Adrenal gland (tissue), 5 donors: ENCODE results near the gene SCUBE3.

ENCODE experiments used
- CTCF ChIP-seq, 6 experiments: fragments of 450-650 bp in 4 of 6; fragments of 200-600 bp in 2 of 6; sonication (generic) in 1 of 6; IDR thresholded peaks; 1 replicate in 5 of 6; 2 replicates in 1 of 6; pipeline versions ENCODE4 v1.5.1 to v1.8.0; 2016 to 2021; ENCODE audit warnings: antibody characterized with exemption in 6 of 6, mild to moderate bottlenecking in 2 of 6, moderate library complexity in 1 of 6
- POLR2A ChIP-seq, 2 donors: fragments of 450-650 bp; IDR thresholded peaks; one replicate each; pipeline ENCODE4 v1.6.1; 2017; ENCODE audit warnings: antibody characterized with exemption in 2 of 2, mild to moderate bottlenecking in 2 of 2, moderate library complexity in 1 of 2
- donor health status: DM: no; HTN: no; CAD: no.

GRCh38 chr6:35295521-35296315 is 82.0 kb downstream of the SCUBE3 start:
- TF ChIP-seq POLR2A (IDR thresholded peaks at IDR 0.05) (no peak), CTCF (IDR thresholded peaks at IDR 0.05) (no peak)
